Measurements from ENCODE around the gene OR5B2.
"Not testable (repeated sequence)": the region's sequence is repeated elsewhere in the genome, so short reads cannot be mapped to it uniquely, and the experiment has no call there.

The OR5B2 gene

GRCh38 chr11:58428021-58428420, at the start of gene OR5B2:
OR5B2 (minus strand) TSS chr11:58428121; CDS start chr11:58423261, 4,860 bp downstream.
- no peak for DNase-seq

GRCh38 chr11:58471892-58472291, 44.0 kb upstream of the OR5B2 start:
- no peak for DNase-seq

GRCh38 chr11:58466293-58466692, 38.4 kb upstream of the OR5B2 start:
- DNase-seq = no peak

- DNase-seq = no peak
Measured at GRCh38 chr11:58465690-58466089, 37.8 kb upstream of the OR5B2 start.

GRCh38 chr11:58451585-58451984, 23.7 kb upstream of the OR5B2 start:
- DNase-seq = no peak

GRCh38 chr11:58446294-58446693, 18.4 kb upstream of the OR5B2 start:
- no peak for DNase-seq

GRCh38 chr11:58444300-58444699, 16.4 kb upstream of the OR5B2 start:
- no peak for DNase-seq

GRCh38 chr11:58442136-58442535, 14.2 kb upstream of the OR5B2 start, which contains the start of gene OR5B12:
OR5B12 (minus strand) TSS chr11:58442236; CDS start chr11:58440151, 2,085 bp downstream.
- DNase-seq = no peak

- no peak for DNase-seq
Measured at GRCh38 chr11:58438486-58438885, 10.6 kb upstream of the OR5B2 start.

- DNase-seq = no peak
Measured at GRCh38 chr11:58434217-58434616, 6.3 kb upstream of the OR5B2 start.

- DNase-seq = no peak
Measured at GRCh38 chr11:58433638-58434203, 5.8 kb upstream of the OR5B2 start.

- DNase-seq = no peak
Measured at GRCh38 chr11:58429273-58429672, 1.4 kb upstream of the OR5B2 start.

GRCh38 chr11:58406774-58407173, 21.1 kb downstream of the OR5B2 start, which contains the start of gene OR5B3:
OR5B3 (minus strand) TSS chr11:58406874; CDS start chr11:58403409, 3,465 bp downstream.
- DNase-seq = no peak

GRCh38 chr11:58399622-58400021, 28.3 kb downstream of the OR5B2 start:
- DNase-seq = not testable (repeated sequence)

GRCh38 chr11:58395581-58395980, 32.3 kb downstream of the OR5B2 start:
- DNase-seq = no peak

- no peak for DNase-seq
Measured at GRCh38 chr11:58394195-58394594, 33.7 kb downstream of the OR5B2 start.

GRCh38 chr11:58392746-58393145, 35.2 kb downstream of the OR5B2 start:
- no peak for DNase-seq

- DNase-seq = no peak
Measured at GRCh38 chr11:58391879-58392278, 36.0 kb downstream of the OR5B2 start.

- DNase-seq = no peak
Measured at GRCh38 chr11:58390551-58391063, 37.3 kb downstream of the OR5B2 start.
